Endothelial cell of umbilical vein (primary cell): Measurements from ENCODE around the gene EPHA4. TPM values are rescaled to one million over a fixed set of nuclear protein-coding genes. Genes with fewer than 3 reads are reported as not detected.
A peak's percentile ranks its signal among the peaks of the same experiment; 100 is the strongest.

Experiments used
- BruUV-seq: library from RNA; stranded (reverse); fragments of 400-500 nt; replicated peaks from 2 replicates; lab custom pipeline; 2021; lab: Mats Ljungman, UMichigan
- CTCF ChIA-PET: fragments of 300-600, 350-600 bp; sonication (Branson Sonifier 250); formaldehyde crosslinking; loops from one replicate; lab custom pipeline; 2021; ENCODE audit warnings: antibody characterized with exemption, inconsistent platforms; lab: Charles Lee
- POLR2A ChIA-PET: fragments of 300-600, 350-600 bp; sonication (Branson Sonifier 250); formaldehyde crosslinking; loops from one replicate; lab custom pipeline; 2021; ENCODE audit warnings: antibody characterized with exemption, inconsistent platforms; lab: Charles Lee
- DNase-seq: peaks from one replicate; pipeline ENCODE4 v3.0.0-alpha.2; 2011; ENCODE audit warnings: low read depth, low spot score
- FAIRE-seq: peaks from 2 replicates; lab custom pipeline; 2011; peaks lifted over from hg19 to GRCh38; lab: Jason Lieb, UNC
- H2AFZ ChIP-seq: 2 replicates; pipeline ENCODE4 v1.6.0; 2012; ENCODE audit warnings: low read depth, low read length, control low read depth, inconsistent platforms
- H3K27ac ChIP-seq: 2 replicates; pipeline ENCODE4 v1.5.1; 2011; ENCODE audit warnings: low read depth, mild to moderate bottlenecking, control low read depth, low read length, moderate library complexity; ENCODE audit not compliant: insufficient read depth
- H3K27me3 ChIP-seq, 2 experiments: 2 replicates each; pipeline versions ENCODE4 v1.6.0 to v1.6.1; 2011; ENCODE audit warnings: low read length in 2 of 2, mixed read lengths in 1 of 2; ENCODE audit not compliant: control insufficient read depth in 2 of 2, insufficient read depth in 2 of 2
- H3K36me3 ChIP-seq, 2 experiments: 2 replicates in 1 of 2; 3 replicates in 1 of 2; pipeline ENCODE4 v1.5.1; 2011; ENCODE audit warnings: low read length in 2 of 2, mild to moderate bottlenecking in 1 of 2, moderate library complexity in 1 of 2; ENCODE audit not compliant: control insufficient read depth in 2 of 2, insufficient read depth in 2 of 2; ENCODE audit errors: extremely low read depth in 1 of 2
- H3K4me1 ChIP-seq: 3 replicates; pipeline ENCODE4 v1.5.1; 2011; ENCODE audit warnings: mild to moderate bottlenecking, low read length; ENCODE audit not compliant: control insufficient read depth, insufficient read depth; ENCODE audit errors: extremely low read depth
- H3K4me2 ChIP-seq: 2 replicates; pipeline ENCODE4 v1.6.1; 2011; ENCODE audit warnings: low read length, control low read depth, mixed read lengths; ENCODE audit not compliant: insufficient read depth
- H3K4me3 ChIP-seq, 3 experiments: fragments of 200-600 bp in 1 of 3; sonication (generic), shearing (Covaris generic) in 1 of 3; replicated peaks in 1 of 3; 2 replicates each; pipeline ENCODE4 v1.5.1; 2011 to 2016; ENCODE audit warnings: control low read depth in 3 of 3, low read length in 3 of 3, mild to moderate bottlenecking in 2 of 3, inconsistent platforms in 1 of 3, low read depth in 1 of 3, moderate library complexity in 1 of 3; ENCODE audit not compliant: insufficient read depth in 1 of 3
- H3K79me2 ChIP-seq: 2 replicates; pipeline ENCODE4 v1.6.0; 2012; ENCODE audit warnings: low read length, inconsistent platforms; ENCODE audit not compliant: control insufficient read depth, insufficient read depth
- H3K9ac ChIP-seq: replicated peaks from 2 replicates; pipeline ENCODE3; 2011; ENCODE audit warnings: low read length, control low read depth; ENCODE audit not compliant: insufficient read depth; ENCODE audit errors: extremely low read depth
- H3K9me1 ChIP-seq: replicated peaks from 3 replicates; pipeline ENCODE4 v1.6.0; 2011; ENCODE audit warnings: mild to moderate bottlenecking, low read length; ENCODE audit not compliant: control insufficient read depth, insufficient read depth; ENCODE audit errors: extremely low read depth
- H3K9me3 ChIP-seq: replicated peaks from 2 replicates; pipeline ENCODE4 v1.5.1; 2012; ENCODE audit warnings: low read length, inconsistent platforms; ENCODE audit not compliant: control insufficient read depth, insufficient read depth
- H4K20me1 ChIP-seq: replicated peaks from 2 replicates; pipeline ENCODE3; 2011; ENCODE audit warnings: mild to moderate bottlenecking, low read length; ENCODE audit not compliant: control insufficient read depth, insufficient read depth; ENCODE audit errors: extremely low read depth
- FOS ChIP-seq: IDR thresholded peaks from 2 replicates; pipeline ENCODE4 v1.6.1; 2011; ENCODE audit warnings: mild to moderate bottlenecking, low read length, moderate library complexity, borderline replicate concordance; ENCODE audit not compliant: insufficient read depth
- GATA2 ChIP-seq: IDR thresholded peaks from 2 replicates; pipeline ENCODE4 v1.7.0; 2011; ENCODE audit warnings: low read depth, mild to moderate bottlenecking, moderate library complexity, mixed read lengths, low read length; ENCODE audit not compliant: insufficient read length, insufficient read depth
- MYC ChIP-seq: IDR thresholded peaks from one replicate; pipeline ENCODE4 v1.6.1; 2011; ENCODE audit warnings: mild to moderate bottlenecking, low read depth, low read length
- POLR2AphosphoS5 ChIP-seq: IDR thresholded peaks from 2 replicates; pipeline ENCODE4 v1.6.1; 2012; ENCODE audit warnings: low read depth, mild to moderate bottlenecking, control low read depth, low read length, moderate library complexity; ENCODE audit not compliant: insufficient read depth
- dilution Hi-C: fragments of 300-500 bp; cut with MboI; formaldehyde crosslinking; loops from one replicate; pipeline ENCODE4 v1.15.0; 2019; ENCODE audit warnings: low sequenced_read_pairs; ENCODE audit not compliant: extremely low pct_ligation_motif_present
- intact Hi-C: fragments of 100-400 bp; cut with micrococcal nuclease; formaldehyde crosslinking; loops from one replicate; pipeline ENCODE4 v1.10.0; 2022
- polyA plus RNA-seq, 4 experiments: library from polyadenylated mRNA; depleted of rRNA in 3 of 4; stranded (reverse) in 3 of 4; unstranded in 1 of 4; fragments of >200 nt; gene quantifications; 2 replicates each; pipeline versions ENCODE4 v1.2.1 to v1.2.3, GENCODE V29; 2011 to 2012; ENCODE audit warnings: missing spikeins in 1 of 4
- total RNA-seq: library from RNA; stranded (reverse); gene quantifications from 2 replicates; pipeline ENCODE4 v1.2.3, GENCODE V29; 2021
- TF ChIP-seq, protein P1 (sequence below), 2 donors: IDR thresholded peaks; 1 replicate in 1 of 2; 2 replicates in 1 of 2; pipeline ENCODE4 v1.5.1; 2011; ENCODE audit warnings: low read length in 2 of 2, mild to moderate bottlenecking in 2 of 2, moderate library complexity in 2 of 2, control low read depth in 1 of 2, inconsistent platforms in 1 of 2, low read depth in 1 of 2; ENCODE audit not compliant: insufficient read depth in 1 of 2; ENCODE audit errors: extremely low read depth in 1 of 2

Gene EPHA4
- total and polyA plus RNA-seq, 2 donors (not counting 3 experiments of a cell fraction or from before 2014, with no cell fraction given): 11.9 to 19.8 TPM

DNA sequence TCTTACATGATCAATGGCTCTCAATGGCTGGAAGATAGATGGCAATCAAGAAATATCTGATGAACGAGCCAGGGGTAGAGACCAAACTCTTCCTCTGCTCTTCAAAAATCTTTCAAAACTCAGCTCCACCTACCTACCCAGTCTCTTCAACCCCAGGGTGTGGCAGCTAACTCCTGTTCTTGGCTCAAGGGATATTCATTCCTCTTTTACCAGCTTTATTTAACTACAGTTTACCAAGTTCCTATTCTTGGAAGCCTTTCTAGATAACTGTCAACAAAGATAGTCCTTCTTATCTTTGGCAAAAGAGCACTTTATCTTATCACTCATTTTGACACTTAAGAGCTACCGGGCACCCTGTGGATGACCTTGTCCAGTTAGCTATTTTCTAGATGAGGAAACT lies 36.3 kb downstream of the EPHA4 start:
- no peak overlapping the region for H3K4me2 ChIP-seq
- H3K9ac ChIP-seq: no peak overlapping the region
- intact Hi-C loops (no loop called here), dilution Hi-C loops (no loop called here)
- ChIA-PET CTCF (no interaction called here), POLR2A (no interaction called here)
- H3K9me1 ChIP-seq: no peaks in the 10 kb centered on the region
- no peaks in the 10 kb centered on the region for H3K79me2 ChIP-seq
- H3K36me3 ChIP-seq: no peaks in the 10 kb centered on the region
- DNase-seq: no peak
- no peaks in the 10 kb centered on the region for H3K9me3 ChIP-seq
- FAIRE-seq: no peak
- no peak overlapping the region for H3K27ac ChIP-seq
- H3K4me1 ChIP-seq: peaks cover 3% of the 10 kb centered on the region
- H2AFZ ChIP-seq: no peak overlapping the region
- H4K20me1 ChIP-seq: no peaks in the 10 kb centered on the region
- no TSS peak for BruUV-seq
- H3K27me3 ChIP-seq: no peaks in the 10 kb centered on the region
- H3K4me3 ChIP-seq: no peak overlapping the region
- no peak for TF ChIP-seq GATA2
- TF ChIP-seq MYC: no peak
- TF ChIP-seq, protein P1, sequence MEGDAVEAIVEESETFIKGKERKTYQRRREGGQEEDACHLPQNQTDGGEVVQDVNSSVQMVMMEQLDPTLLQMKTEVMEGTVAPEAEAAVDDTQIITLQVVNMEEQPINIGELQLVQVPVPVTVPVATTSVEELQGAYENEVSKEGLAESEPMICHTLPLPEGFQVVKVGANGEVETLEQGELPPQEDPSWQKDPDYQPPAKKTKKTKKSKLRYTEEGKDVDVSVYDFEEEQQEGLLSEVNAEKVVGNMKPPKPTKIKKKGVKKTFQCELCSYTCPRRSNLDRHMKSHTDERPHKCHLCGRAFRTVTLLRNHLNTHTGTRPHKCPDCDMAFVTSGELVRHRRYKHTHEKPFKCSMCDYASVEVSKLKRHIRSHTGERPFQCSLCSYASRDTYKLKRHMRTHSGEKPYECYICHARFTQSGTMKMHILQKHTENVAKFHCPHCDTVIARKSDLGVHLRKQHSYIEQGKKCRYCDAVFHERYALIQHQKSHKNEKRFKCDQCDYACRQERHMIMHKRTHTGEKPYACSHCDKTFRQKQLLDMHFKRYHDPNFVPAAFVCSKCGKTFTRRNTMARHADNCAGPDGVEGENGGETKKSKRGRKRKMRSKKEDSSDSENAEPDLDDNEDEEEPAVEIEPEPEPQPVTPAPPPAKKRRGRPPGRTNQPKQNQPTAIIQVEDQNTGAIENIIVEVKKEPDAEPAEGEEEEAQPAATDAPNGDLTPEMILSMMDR (IDR thresholded peaks at IDR 0.05; ENCODE audit: extremely low read depth in 1 of 2, insufficient read depth in 1 of 2, low read depth in 1 of 2, low read length in 2 of 2): no peak

DNA sequence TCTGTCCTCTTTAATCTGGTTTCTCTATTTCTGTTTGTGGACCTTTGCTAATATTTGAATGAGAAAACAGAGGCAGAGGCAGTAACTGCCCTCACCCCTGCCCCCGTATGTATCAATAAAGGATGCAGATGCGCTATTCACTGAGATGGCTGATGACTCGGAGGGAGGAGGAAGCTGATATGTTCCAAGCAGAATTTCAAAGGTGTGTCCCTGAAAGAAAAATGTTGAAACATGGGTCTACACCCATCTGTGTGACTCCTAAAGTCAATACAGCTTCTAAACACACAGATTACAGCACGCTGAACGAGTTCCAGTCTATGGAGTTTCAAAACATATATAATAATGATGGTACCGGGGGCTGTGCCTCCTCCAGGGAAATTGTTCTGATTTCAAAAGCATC lies 38.8 kb downstream of the EPHA4 start:
- FAIRE-seq (no peak), DNase-seq (no peak)
- dilution Hi-C loops: no loop called here
- Histone ChIP-seq H3K27me3 (no peaks in the 10 kb centered on the region), H4K20me1 (no peaks in the 10 kb centered on the region), H3K27ac (no peak overlapping the region), H3K36me3 (no peaks in the 10 kb centered on the region), H3K4me1 (peaks cover 28% of the 10 kb centered on the region), H3K9me3 (no peaks in the 10 kb centered on the region), H3K9ac (no peak overlapping the region), H3K9me1 (no peaks in the 10 kb centered on the region), H3K4me3 (no peak overlapping the region), H3K4me2 (no peak overlapping the region), H2AFZ (no peak overlapping the region), H3K79me2 (no peaks in the 10 kb centered on the region)
- CTCF ChIA-PET: no interaction called here
- POLR2A ChIA-PET: no interaction called here
- TF ChIP-seq POLR2AphosphoS5: no peak
- peak; percentile 33 for TF ChIP-seq FOS
- no peak for TF ChIP-seq GATA2
- intact Hi-C loops: no loop called here
- BruUV-seq: no TSS peak
